HG03575 (cell line): ENCODE measurements around the gene TCEAL9.
"Not testable (repeated sequence)": the region's sequence is repeated elsewhere in the genome, so short reads cannot be mapped to it uniquely, and the experiment has no call there.

Source experiments
- ATAC-seq: cut with Tn5 transposase; IDR thresholded peaks from one replicate; pipeline ENCODE4 v1.9.1; 2021; ENCODE audit not compliant: unreplicated experiment, insufficient number of reproducible peaks, low FRiP score; ENCODE audit errors: extremely low read depth

TCEAL9 gene

GRCh38 chrX:103369479-103369878 lies 13.2 kb downstream of the TCEAL9 start:
- ATAC-seq = no peak

GRCh38 chrX:103372886-103373285 lies 16.6 kb downstream of the TCEAL9 start:
- no peak for ATAC-seq

- no peak for ATAC-seq
These were observed 17.3 kb downstream of the TCEAL9 start for GRCh38 chrX:103373581-103373980.

- no peak for ATAC-seq
These were observed 20.0 kb downstream of the TCEAL9 start, which contains the start of gene BEX3 for GRCh38 chrX:103376118-103376978. Gene BEX3 (plus strand): TSS chrX:103376538. CDS start chrX:103377522, 984 bp downstream.

- ATAC-seq = no peak
These were observed 20.6 kb downstream of the TCEAL9 start for GRCh38 chrX:103376979-103377324.

- no peak for ATAC-seq
These were observed 22.7 kb downstream of the TCEAL9 start for GRCh38 chrX:103378990-103379389.

- ATAC-seq = no peak
These were observed 26.6 kb downstream of the TCEAL9 start for GRCh38 chrX:103382877-103383276.

- ATAC-seq = no peak
These were observed 28.4 kb downstream of the TCEAL9 start for GRCh38 chrX:103384672-103385071.

- ATAC-seq = not testable (repeated sequence)
These were observed 29.1 kb downstream of the TCEAL9 start for GRCh38 chrX:103385283-103385830.

- ATAC-seq = no peak
These were observed 30.0 kb downstream of the TCEAL9 start for GRCh38 chrX:103386332-103386731.

- ATAC-seq = no peak
These were observed 37.2 kb downstream of the TCEAL9 start for GRCh38 chrX:103393487-103393886.

- no peak for ATAC-seq
These were observed 39.9 kb downstream of the TCEAL9 start for GRCh38 chrX:103396186-103396585.

GRCh38 chrX:103396660-103397059 lies 40.4 kb downstream of the TCEAL9 start:
- ATAC-seq = no peak

GRCh38 chrX:103397707-103398106 lies 41.4 kb downstream of the TCEAL9 start:
- no peak for ATAC-seq

GRCh38 chrX:103398421-103398864 lies 42.1 kb downstream of the TCEAL9 start:
- ATAC-seq = no peak

- no peak for ATAC-seq
These were observed 43.4 kb downstream of the TCEAL9 start for GRCh38 chrX:103399744-103400143.

- ATAC-seq = no peak
These were observed 44.6 kb downstream of the TCEAL9 start for GRCh38 chrX:103400931-103401330.

- ATAC-seq = no peak
These were observed 48.1 kb downstream of the TCEAL9 start for GRCh38 chrX:103404231-103405008.

- no peak for ATAC-seq
These were observed 48.7 kb downstream of the TCEAL9 start for GRCh38 chrX:103405009-103405333.

GRCh38 chrX:103406256-103406655 lies 50.0 kb downstream of the TCEAL9 start:
- no peak for ATAC-seq
